ENCODE data around the gene GPALPP1. TPM values are rescaled to one million over a fixed set of nuclear protein-coding genes. Genes with fewer than 3 reads are reported as not detected.
"Not testable (repeated sequence)": the region's sequence is repeated elsewhere in the genome, so short reads cannot be mapped to it uniquely, and the experiment has no call there.

GPALPP1 gene
- total RNA-seq, 1 donor from 2014 or later: 70.7 TPM

DNA sequence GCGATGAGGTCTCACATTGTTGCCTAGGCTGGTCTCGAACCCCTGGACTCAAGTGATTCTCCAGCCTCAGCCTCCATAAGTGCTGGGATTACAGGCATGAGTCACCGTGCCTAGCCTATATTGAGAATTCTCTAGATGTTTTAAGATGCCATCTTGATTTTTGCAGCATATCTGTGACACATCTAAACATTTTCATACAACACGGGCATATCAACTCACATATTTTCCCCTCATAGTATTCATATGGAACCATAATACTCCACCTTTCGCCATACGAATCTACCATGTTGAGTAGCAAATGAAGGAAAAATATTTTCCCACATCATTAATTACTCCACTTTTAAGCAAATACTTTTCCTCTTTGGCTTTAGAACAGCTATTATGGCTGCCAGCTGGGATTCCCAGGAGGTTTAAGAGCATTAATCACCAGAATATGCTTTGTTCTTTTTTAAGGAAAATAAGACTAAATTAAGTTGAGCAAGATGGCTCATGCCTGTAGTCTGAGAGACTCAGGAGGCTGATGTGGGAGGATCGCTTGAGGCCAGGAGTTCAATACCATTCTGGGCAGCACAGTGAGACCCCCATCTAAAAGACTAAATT, 74.0 kb downstream of the GPALPP1 start:
- no peak overlapping the region for H3K27ac ChIP-seq
- H3K9me3 ChIP-seq (ENCODE audit: low read depth): no peaks in the 10 kb centered on the region
- no peaks in the 10 kb centered on the region for H3K27me3 ChIP-seq
- TF ChIP-seq EZH2 (IDR thresholded peaks at IDR 0.05): no peak
- TF ChIP-seq, protein P1, sequence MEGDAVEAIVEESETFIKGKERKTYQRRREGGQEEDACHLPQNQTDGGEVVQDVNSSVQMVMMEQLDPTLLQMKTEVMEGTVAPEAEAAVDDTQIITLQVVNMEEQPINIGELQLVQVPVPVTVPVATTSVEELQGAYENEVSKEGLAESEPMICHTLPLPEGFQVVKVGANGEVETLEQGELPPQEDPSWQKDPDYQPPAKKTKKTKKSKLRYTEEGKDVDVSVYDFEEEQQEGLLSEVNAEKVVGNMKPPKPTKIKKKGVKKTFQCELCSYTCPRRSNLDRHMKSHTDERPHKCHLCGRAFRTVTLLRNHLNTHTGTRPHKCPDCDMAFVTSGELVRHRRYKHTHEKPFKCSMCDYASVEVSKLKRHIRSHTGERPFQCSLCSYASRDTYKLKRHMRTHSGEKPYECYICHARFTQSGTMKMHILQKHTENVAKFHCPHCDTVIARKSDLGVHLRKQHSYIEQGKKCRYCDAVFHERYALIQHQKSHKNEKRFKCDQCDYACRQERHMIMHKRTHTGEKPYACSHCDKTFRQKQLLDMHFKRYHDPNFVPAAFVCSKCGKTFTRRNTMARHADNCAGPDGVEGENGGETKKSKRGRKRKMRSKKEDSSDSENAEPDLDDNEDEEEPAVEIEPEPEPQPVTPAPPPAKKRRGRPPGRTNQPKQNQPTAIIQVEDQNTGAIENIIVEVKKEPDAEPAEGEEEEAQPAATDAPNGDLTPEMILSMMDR (IDR thresholded peaks at IDR 0.05): no peak
- no peak for TF ChIP-seq EZH2phosphoT487 (IDR thresholded peaks at IDR 0.05)
- no peak overlapping the region for H3K4me2 ChIP-seq
- H3K27me3 Mint-ChIP-seq (ENCODE audit: insufficient read depth, low read depth): no peaks in the 10 kb centered on the region
- H2AFZ ChIP-seq (replicated peaks): no peak overlapping the region
- H3K4me3 ChIP-seq: no peak overlapping the region
- no peaks in the 10 kb centered on the region for H3K79me2 ChIP-seq (ENCODE audit: low read depth)
- no peaks in the 10 kb centered on the region for H3K9me3 Mint-ChIP-seq
- H3K27ac Mint-ChIP-seq: no peak overlapping the region
- no peak for DNase-seq (ENCODE audit: low spot score)
- H3K4me1 Mint-ChIP-seq: no peaks in the 10 kb centered on the region
- no peaks in the 10 kb centered on the region for H4K20me1 ChIP-seq (ENCODE audit: low read depth)
- H3K36me3 ChIP-seq: no peaks in the 10 kb centered on the region
- H3K9ac ChIP-seq: no peak overlapping the region
- no peaks in the 10 kb centered on the region for H3K36me3 Mint-ChIP-seq
- H3F3A ChIP-seq (ENCODE audit: low read depth): no peaks in the 10 kb centered on the region
- no peak overlapping the region for H3K4me3 Mint-ChIP-seq
- H3K4me1 ChIP-seq: no peaks in the 10 kb centered on the region

DNA sequence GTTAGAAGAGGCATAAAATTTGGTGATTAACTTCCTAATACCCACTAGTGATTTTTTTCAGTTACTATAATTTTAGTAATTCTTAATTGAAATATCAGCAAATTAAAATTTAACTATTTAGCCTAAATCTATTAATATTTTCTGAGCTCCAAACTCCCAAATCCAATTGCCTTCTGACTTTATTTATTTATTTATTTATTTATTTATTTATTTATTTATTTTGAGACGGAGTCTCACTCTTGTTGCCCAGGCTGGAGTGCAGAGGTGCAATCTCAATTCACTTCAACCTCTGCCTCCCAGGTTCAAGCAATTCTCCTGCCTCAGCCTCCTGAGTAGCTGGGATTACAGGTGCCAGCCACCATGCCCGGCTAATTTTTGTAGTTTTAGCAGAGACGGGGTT, 74.6 kb downstream of the GPALPP1 start:
- H3K9ac ChIP-seq; H3K27me3 Mint-ChIP-seq (ENCODE audit: insufficient read depth, low read depth); H3K27me3 ChIP-seq; H3K27ac ChIP-seq; H3K4me2 ChIP-seq; H4K20me1 ChIP-seq (ENCODE audit: low read depth); H3K4me3 ChIP-seq; H3K27ac Mint-ChIP-seq; H3K36me3 ChIP-seq; H3K79me2 ChIP-seq (ENCODE audit: low read depth); H3K4me3 Mint-ChIP-seq; H3K4me1 ChIP-seq; H3K4me1 Mint-ChIP-seq; H2AFZ ChIP-seq (replicated peaks); H3F3A ChIP-seq (ENCODE audit: low read depth); H3K36me3 Mint-ChIP-seq; H3K9me3 ChIP-seq (ENCODE audit: low read depth); DNase-seq (ENCODE audit: low spot score); H3K9me3 Mint-ChIP-seq: not testable (repeated sequence)

DNA sequence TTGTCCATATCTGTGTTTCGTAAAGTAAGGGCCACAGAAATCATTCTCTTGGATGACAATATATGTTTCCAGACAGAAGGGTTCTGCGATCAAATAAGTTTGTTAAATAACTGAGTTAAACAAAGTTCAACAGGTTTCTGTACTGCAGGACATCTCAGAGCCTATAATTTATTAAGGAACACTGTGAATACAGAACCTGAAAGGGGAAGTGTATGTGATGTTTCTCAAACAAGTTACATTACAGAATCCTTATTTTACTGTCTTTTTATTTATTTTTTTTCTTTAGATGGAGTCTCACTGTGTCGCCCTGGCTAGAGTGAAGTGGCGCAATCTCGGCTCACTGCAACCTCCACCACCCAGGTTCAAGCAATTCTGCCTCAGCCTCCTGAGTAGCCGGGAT, 75.6 kb downstream of the GPALPP1 start:
- H3K27ac ChIP-seq: no peak overlapping the region
- H3K36me3 ChIP-seq: no peaks in the 10 kb centered on the region
- H3K4me1 Mint-ChIP-seq: no peaks in the 10 kb centered on the region
- no peaks in the 10 kb centered on the region for H3K36me3 Mint-ChIP-seq
- no peak overlapping the region for H3K4me2 ChIP-seq
- no peak overlapping the region for H2AFZ ChIP-seq (replicated peaks)
- no peaks in the 10 kb centered on the region for H3K79me2 ChIP-seq (ENCODE audit: low read depth)
- TF ChIP-seq, protein P1 (IDR thresholded peaks at IDR 0.05): no peak
- TF ChIP-seq EZH2phosphoT487 (IDR thresholded peaks at IDR 0.05): no peak
- TF ChIP-seq EZH2 (IDR thresholded peaks at IDR 0.05): no peak
- no peak for DNase-seq (ENCODE audit: low spot score)
- no peak overlapping the region for H3K4me3 Mint-ChIP-seq
- no peaks in the 10 kb centered on the region for H3K27me3 ChIP-seq
- H3K27me3 Mint-ChIP-seq (ENCODE audit: insufficient read depth, low read depth): no peaks in the 10 kb centered on the region
- no peaks in the 10 kb centered on the region for H3K9me3 Mint-ChIP-seq
- H3K9me3 ChIP-seq (ENCODE audit: low read depth): no peaks in the 10 kb centered on the region
- H4K20me1 ChIP-seq (ENCODE audit: low read depth): no peaks in the 10 kb centered on the region
- H3K4me1 ChIP-seq: no peaks in the 10 kb centered on the region
- H3K4me3 ChIP-seq: no peak overlapping the region
- no peak overlapping the region for H3K27ac Mint-ChIP-seq
- no peak overlapping the region for H3K9ac ChIP-seq
- H3F3A ChIP-seq (ENCODE audit: low read depth): no peaks in the 10 kb centered on the region

DNA sequence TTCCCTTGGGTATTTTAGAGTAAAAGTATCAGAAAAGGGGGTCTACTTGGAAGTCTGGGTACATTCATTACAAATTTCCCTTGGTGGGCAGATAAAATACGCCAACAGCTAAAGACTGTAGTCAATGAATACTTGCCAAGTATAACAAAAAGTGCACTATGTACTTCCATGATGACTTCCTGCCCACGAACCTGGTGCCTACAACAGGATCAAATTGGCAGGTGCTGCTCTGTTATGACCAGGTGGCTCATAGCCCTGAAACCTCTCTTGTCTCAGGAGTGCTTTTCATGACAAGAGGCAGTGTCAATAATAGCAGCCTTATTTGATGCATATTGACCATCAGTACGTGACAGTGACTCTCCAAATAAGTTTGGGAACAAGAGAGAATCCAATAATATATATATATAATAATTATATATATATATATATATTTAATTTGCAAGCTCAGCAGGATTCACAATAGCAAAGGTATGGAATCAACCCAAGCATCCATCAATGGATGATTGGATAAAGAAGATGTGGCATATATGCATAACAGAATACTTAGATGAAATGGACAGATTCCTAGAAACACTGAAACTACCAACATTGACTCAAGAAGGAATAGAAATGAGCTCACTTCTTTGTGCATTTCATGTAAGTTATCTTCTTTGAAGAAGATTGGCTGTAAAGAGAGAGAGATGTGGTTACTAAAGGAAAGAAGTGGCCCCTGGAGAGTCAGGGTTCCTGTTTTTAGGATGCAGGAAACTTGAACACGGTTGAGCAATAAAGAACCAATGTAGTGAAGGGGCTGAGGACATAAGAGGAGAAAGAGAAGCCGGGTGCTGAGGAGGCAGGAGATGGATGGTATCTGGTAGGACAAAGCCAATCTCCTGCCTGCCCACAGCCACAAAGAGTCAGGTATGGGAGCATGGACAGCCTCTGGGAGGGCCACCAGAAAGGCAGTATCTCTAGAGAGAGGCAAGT, 79.0 kb downstream of the GPALPP1 start:
- no peaks in the 10 kb centered on the region for H3K36me3 Mint-ChIP-seq
- Histone ChIP-seq H3K36me3 (no peaks in the 10 kb centered on the region), H2AFZ (replicated peaks) (peak overlapping the region; percentile 10), H4K20me1 (ENCODE audit: low read depth) (no peaks in the 10 kb centered on the region), H3K4me1 (no peaks in the 10 kb centered on the region), H3K4me2 (no peak overlapping the region), H3K79me2 (ENCODE audit: low read depth) (no peaks in the 10 kb centered on the region), H3K4me3 (no peak overlapping the region), H3F3A (ENCODE audit: low read depth) (no peaks in the 10 kb centered on the region), H3K27me3 (no peaks in the 10 kb centered on the region), H3K9me3 (ENCODE audit: low read depth) (no peaks in the 10 kb centered on the region), H3K9ac (no peak overlapping the region), H3K27ac (no peak overlapping the region)
- H3K27me3 Mint-ChIP-seq (ENCODE audit: insufficient read depth, low read depth): no peaks in the 10 kb centered on the region
- H3K9me3 Mint-ChIP-seq: no peaks in the 10 kb centered on the region
- TF ChIP-seq EZH2phosphoT487 (IDR thresholded peaks at IDR 0.05) (no peak), EZH2 (IDR thresholded peaks at IDR 0.05) (no peak)
- TF ChIP-seq, protein P1 (IDR thresholded peaks at IDR 0.05): no peak
- no peaks in the 10 kb centered on the region for H3K4me1 Mint-ChIP-seq
- H3K4me3 Mint-ChIP-seq: no peak overlapping the region
- H3K27ac Mint-ChIP-seq: no peak overlapping the region
- no peak for DNase-seq (ENCODE audit: low spot score)
